NCI-H748 (cell line): ENCODE results near the gene CD300A.
"Not testable (repeated sequence)": the region's sequence is repeated elsewhere in the genome, so short reads cannot be mapped to it uniquely, and the experiment has no call there.

Experiments
- DNase-seq: peaks from one replicate; lab custom pipeline; 2025; ENCODE audit not compliant: unreplicated experiment; lab: John Stamatoyannopoulos, UW

Gene CD300A

GRCh38 chr17:74478420-74479100, 12.1 kb downstream of the CD300A start:
- no peak for DNase-seq

GRCh38 chr17:74480290-74480689, 13.9 kb downstream of the CD300A start:
- DNase-seq, result no peak

- DNase-seq, result no peak
Observed at GRCh38 chr17:74481621-74482020, 15.2 kb downstream of the CD300A start.

- no peak for DNase-seq
Observed at GRCh38 chr17:74484066-74484465, 17.6 kb downstream of the CD300A start.

GRCh38 chr17:74485022-74485743, 18.7 kb downstream of the CD300A start:
- no peak for DNase-seq

- DNase-seq, result no peak
Observed at GRCh38 chr17:74485841-74486240, 19.4 kb downstream of the CD300A start.

- not testable (repeated sequence) for DNase-seq
Observed at GRCh38 chr17:74488276-74488675, 21.8 kb downstream of the CD300A start.

- DNase-seq, result no peak
Observed at GRCh38 chr17:74490716-74491115, 24.3 kb downstream of the CD300A start.

GRCh38 chr17:74491626-74492025, 25.2 kb downstream of the CD300A start:
- DNase-seq, result no peak

- peak; percentile 39 for DNase-seq
Observed at GRCh38 chr17:74493331-74493833, 26.9 kb downstream of the CD300A start.

- no peak for DNase-seq
Observed at GRCh38 chr17:74497471-74497870, 31.0 kb downstream of the CD300A start.

GRCh38 chr17:74499992-74500391, 33.6 kb downstream of the CD300A start:
- no peak for DNase-seq

- DNase-seq, result no peak
Observed at GRCh38 chr17:74502861-74503260, 36.4 kb downstream of the CD300A start.

- DNase-seq, result not testable (repeated sequence)
Observed at GRCh38 chr17:74503949-74504348, 37.5 kb downstream of the CD300A start.

- DNase-seq, result no peak
Observed at GRCh38 chr17:74508156-74508555, 41.7 kb downstream of the CD300A start.

- DNase-seq, result no peak
Observed at GRCh38 chr17:74512036-74512435, 45.6 kb downstream of the CD300A start.

GRCh38 chr17:74512624-74513091, 46.2 kb downstream of the CD300A start:
- no peak for DNase-seq

- no peak for DNase-seq
Observed at GRCh38 chr17:74513987-74514631, 47.7 kb downstream of the CD300A start.

GRCh38 chr17:74514632-74515334, 48.3 kb downstream of the CD300A start:
- DNase-seq, result no peak

- DNase-seq, result no peak
Observed at GRCh38 chr17:74515941-74516340, 49.5 kb downstream of the CD300A start.
